ENCODE results near the gene FATE1. TPM values are rescaled to one million over a fixed set of nuclear protein-coding genes. Genes with fewer than 3 reads are reported as not detected.

The FATE1 gene
- total and polyA plus RNA-seq, 2 experiments from 2014 or later: not detected

DNA sequence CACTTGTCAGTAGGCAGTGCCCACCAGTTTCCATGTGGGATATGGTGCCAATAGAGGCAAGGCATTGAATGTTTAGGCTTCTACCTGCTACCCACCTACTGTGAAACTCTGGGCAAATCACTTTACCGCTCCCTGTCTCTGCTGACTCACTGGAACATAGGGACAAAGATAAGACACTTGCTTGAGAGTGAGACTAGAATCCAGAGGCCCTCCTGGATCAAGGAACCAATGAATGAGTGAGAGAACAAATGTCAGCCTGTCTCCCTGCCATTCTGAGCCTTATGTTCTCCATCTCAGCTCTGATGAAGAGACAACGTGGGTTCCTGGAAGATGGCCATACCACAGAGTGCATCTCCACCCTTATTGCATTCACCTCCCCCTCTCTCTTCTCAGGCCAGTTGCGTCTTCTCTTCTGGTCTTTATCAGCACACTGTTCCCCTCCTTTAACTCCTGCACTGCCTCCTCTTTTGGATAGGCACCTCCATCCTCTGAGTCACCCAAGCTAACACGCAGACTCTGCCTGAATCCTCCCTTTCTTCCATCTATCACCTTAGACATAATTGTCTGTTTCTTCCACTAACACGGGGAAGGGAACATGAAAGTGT is 35.9 kb upstream of the FATE1 start:
- H4K20me1 ChIP-seq (ENCODE audit: insufficient read depth, poor library complexity, severe bottlenecking): no peaks in the 10 kb centered on the region
- TF ChIP-seq, protein P1, sequence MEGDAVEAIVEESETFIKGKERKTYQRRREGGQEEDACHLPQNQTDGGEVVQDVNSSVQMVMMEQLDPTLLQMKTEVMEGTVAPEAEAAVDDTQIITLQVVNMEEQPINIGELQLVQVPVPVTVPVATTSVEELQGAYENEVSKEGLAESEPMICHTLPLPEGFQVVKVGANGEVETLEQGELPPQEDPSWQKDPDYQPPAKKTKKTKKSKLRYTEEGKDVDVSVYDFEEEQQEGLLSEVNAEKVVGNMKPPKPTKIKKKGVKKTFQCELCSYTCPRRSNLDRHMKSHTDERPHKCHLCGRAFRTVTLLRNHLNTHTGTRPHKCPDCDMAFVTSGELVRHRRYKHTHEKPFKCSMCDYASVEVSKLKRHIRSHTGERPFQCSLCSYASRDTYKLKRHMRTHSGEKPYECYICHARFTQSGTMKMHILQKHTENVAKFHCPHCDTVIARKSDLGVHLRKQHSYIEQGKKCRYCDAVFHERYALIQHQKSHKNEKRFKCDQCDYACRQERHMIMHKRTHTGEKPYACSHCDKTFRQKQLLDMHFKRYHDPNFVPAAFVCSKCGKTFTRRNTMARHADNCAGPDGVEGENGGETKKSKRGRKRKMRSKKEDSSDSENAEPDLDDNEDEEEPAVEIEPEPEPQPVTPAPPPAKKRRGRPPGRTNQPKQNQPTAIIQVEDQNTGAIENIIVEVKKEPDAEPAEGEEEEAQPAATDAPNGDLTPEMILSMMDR (IDR thresholded peaks at IDR 0.05; ENCODE audit: poor library complexity): no peak
- TF ChIP-seq EZH2phosphoT487 (IDR thresholded peaks at IDR 0.05; ENCODE audit: low read depth, severe bottlenecking, unreplicated experiment) (no peak), EZH2 (IDR thresholded peaks at IDR 0.05; ENCODE audit: borderline replicate concordance) (no peak)
- H3K27ac ChIP-seq: no peak overlapping the region
- H3K4me1 ChIP-seq (ENCODE audit: insufficient read depth): no peaks in the 10 kb centered on the region
- no peak for DNase-seq (ENCODE audit: low spot score)
- no peaks in the 10 kb centered on the region for H3K36me3 ChIP-seq (replicated peaks; ENCODE audit: insufficient read depth, low read depth)
- H3K9me3 ChIP-seq (ENCODE audit: low read depth): no peaks in the 10 kb centered on the region
- H3K9me2 ChIP-seq (replicated peaks; ENCODE audit: insufficient read depth): no peaks in the 10 kb centered on the region
- H3K4me2 ChIP-seq: no peak overlapping the region
- no peaks in the 10 kb centered on the region for H3K27me3 ChIP-seq
- no peaks in the 10 kb centered on the region for H3K79me2 ChIP-seq
- no peak overlapping the region for H2AFZ ChIP-seq
- H3K4me3 ChIP-seq: no peak overlapping the region
- WGBS (ENCODE audit: low lambda C conversion rate, missing lambda C conversion rate): 57% methylated on average over 5 of the region's 5 CpGs

DNA sequence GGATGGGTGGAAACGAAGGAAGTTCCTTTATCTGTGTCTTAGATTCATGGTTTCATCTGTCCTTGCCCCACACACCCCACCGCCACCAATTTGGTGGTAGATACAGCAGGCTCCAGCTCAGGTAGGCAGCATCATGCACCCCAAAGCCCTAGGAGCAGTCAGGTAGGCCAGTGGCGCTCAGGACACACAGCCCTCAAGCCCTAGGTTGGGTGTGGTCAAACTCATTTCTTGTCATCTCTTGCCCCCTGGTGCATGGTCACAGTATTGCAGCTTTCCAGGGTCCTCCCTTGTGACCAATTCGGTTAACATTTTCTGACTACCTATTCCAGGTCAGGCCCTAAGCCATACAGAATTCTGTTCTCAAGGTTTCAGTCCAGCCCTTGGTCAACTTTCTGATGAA is 35.0 kb upstream of the FATE1 start:
- Histone ChIP-seq H3K36me3 (replicated peaks; ENCODE audit: insufficient read depth, low read depth) (no peaks in the 10 kb centered on the region), H3K4me2 (no peak overlapping the region), H2AFZ (no peak overlapping the region), H3K9me2 (replicated peaks; ENCODE audit: insufficient read depth) (no peaks in the 10 kb centered on the region), H3K4me3 (no peak overlapping the region), H3K9me3 (ENCODE audit: low read depth) (no peaks in the 10 kb centered on the region), H3K27me3 (no peaks in the 10 kb centered on the region), H4K20me1 (ENCODE audit: insufficient read depth, poor library complexity, severe bottlenecking) (no peaks in the 10 kb centered on the region), H3K27ac (no peak overlapping the region), H3K79me2 (no peaks in the 10 kb centered on the region), H3K4me1 (ENCODE audit: insufficient read depth) (no peaks in the 10 kb centered on the region)
- no peak for TF ChIP-seq EZH2phosphoT487 (IDR thresholded peaks at IDR 0.05; ENCODE audit: low read depth, severe bottlenecking, unreplicated experiment)
- TF ChIP-seq, protein P1 (IDR thresholded peaks at IDR 0.05; ENCODE audit: poor library complexity): peak; percentile 49
- 54% methylated on average over 4 of the region's 4 CpGs for WGBS (ENCODE audit: low lambda C conversion rate, missing lambda C conversion rate)
- DNase-seq (ENCODE audit: low spot score): peak; percentile 65

DNA sequence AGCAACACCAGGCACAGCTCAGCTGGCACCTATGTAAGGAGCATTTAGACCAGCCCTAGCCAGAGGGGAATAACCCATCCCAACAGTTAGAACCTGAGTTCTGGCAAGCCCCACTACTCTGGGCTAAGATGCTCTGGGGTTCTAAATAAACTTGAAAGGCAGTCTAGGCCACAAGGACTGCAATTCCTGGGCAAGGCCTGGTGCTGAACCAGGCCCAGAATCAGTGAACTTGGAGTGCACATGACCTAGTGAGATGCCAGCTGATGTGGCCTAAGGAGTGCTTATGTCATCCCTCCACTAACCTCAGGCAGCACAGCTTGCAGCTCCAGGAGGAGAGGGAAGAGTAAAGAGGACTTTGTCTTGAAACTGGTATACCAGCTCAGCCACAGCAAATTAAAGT is 28.2 kb upstream of the FATE1 start:
- Histone ChIP-seq H3K9me2 (replicated peaks; ENCODE audit: insufficient read depth) (no peaks in the 10 kb centered on the region), H3K27ac (no peak overlapping the region), H3K79me2 (no peaks in the 10 kb centered on the region), H3K9me3 (ENCODE audit: low read depth) (no peaks in the 10 kb centered on the region), H3K27me3 (no peaks in the 10 kb centered on the region), H3K36me3 (replicated peaks; ENCODE audit: insufficient read depth, low read depth) (no peaks in the 10 kb centered on the region), H3K4me3 (no peak overlapping the region), H3K4me2 (no peak overlapping the region), H3K4me1 (ENCODE audit: insufficient read depth) (no peaks in the 10 kb centered on the region), H2AFZ (no peak overlapping the region), H4K20me1 (ENCODE audit: insufficient read depth, poor library complexity, severe bottlenecking) (no peaks in the 10 kb centered on the region)
- TF ChIP-seq EZH2phosphoT487 (IDR thresholded peaks at IDR 0.05; ENCODE audit: low read depth, severe bottlenecking, unreplicated experiment): no peak
- TF ChIP-seq, protein P1 (IDR thresholded peaks at IDR 0.05; ENCODE audit: poor library complexity): no peak
- no peak for TF ChIP-seq EZH2 (IDR thresholded peaks at IDR 0.05; ENCODE audit: borderline replicate concordance)
- no peak for DNase-seq (ENCODE audit: low spot score)

DNA sequence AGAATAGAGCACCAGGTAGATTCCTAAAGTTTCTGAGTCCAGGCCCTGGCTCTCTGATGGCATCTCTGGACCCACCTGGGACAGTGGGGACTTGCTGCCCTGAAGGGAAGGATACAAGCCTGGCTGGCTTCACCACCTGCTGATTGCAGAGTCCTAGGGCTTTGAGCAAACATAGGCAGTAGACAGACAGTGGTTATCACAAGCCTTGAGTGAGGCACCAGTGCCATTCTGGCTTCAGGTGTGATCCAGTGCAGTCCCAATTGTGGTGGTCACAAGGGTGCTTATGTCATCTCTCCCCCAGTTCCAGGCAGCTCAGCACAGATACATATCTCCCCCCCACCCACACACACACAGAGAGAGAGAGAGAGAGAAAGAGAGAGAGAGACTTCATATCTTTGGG is 27.1 kb upstream of the FATE1 start:
- H4K20me1 ChIP-seq (ENCODE audit: insufficient read depth, poor library complexity, severe bottlenecking): no peaks in the 10 kb centered on the region
- H3K36me3 ChIP-seq (replicated peaks; ENCODE audit: insufficient read depth, low read depth): no peaks in the 10 kb centered on the region
- H3K9me2 ChIP-seq (replicated peaks; ENCODE audit: insufficient read depth): no peaks in the 10 kb centered on the region
- H3K4me1 ChIP-seq (ENCODE audit: insufficient read depth): no peaks in the 10 kb centered on the region
- H3K4me2 ChIP-seq: no peak overlapping the region
- no peaks in the 10 kb centered on the region for H3K9me3 ChIP-seq (ENCODE audit: low read depth)
- H3K27ac ChIP-seq: no peak overlapping the region
- H3K4me3 ChIP-seq: no peak overlapping the region
- no peak for DNase-seq (ENCODE audit: low spot score)
- H2AFZ ChIP-seq: no peak overlapping the region
- H3K27me3 ChIP-seq: no peaks in the 10 kb centered on the region
- H3K79me2 ChIP-seq: no peaks in the 10 kb centered on the region
- TF ChIP-seq, protein P1 (IDR thresholded peaks at IDR 0.05; ENCODE audit: poor library complexity): no peak
- no peak for TF ChIP-seq EZH2phosphoT487 (IDR thresholded peaks at IDR 0.05; ENCODE audit: low read depth, severe bottlenecking, unreplicated experiment)
- no peak for TF ChIP-seq EZH2 (IDR thresholded peaks at IDR 0.05; ENCODE audit: borderline replicate concordance)

All from hepatocyte (in vitro differentiated cells).